Mucosa of descending colon (tissue), 3 donors: ENCODE measurements around the gene DLG1. TPM values are rescaled to one million over a fixed set of nuclear protein-coding genes. Genes with fewer than 3 reads are reported as not detected.

Experiments
- ATAC-seq: fragments of 200-7000 bp; cut with Tn5 transposase; one replicate; pipeline ENCODE4 v1.9.1; 2020; ENCODE audit warnings: mild to moderate bottlenecking, moderate library complexity
- DNase-seq, 3 donors: peaks; one replicate each; pipeline ENCODE4 v3.0.0-alpha.2; 2020
- H3K36me3 ChIP-seq: fragments of 200-600 bp; one replicate; pipeline ENCODE4 v1.8.0; 2021; ENCODE audit warnings: low read depth, mild to moderate bottlenecking
- H3K4me1 ChIP-seq: fragments of 200-600 bp; one replicate; pipeline ENCODE4 v1.8.0; 2021; ENCODE audit warnings: low read depth, mild to moderate bottlenecking
- H3K4me3 ChIP-seq: fragments of 200-600 bp; one replicate; pipeline ENCODE4 v1.8.0; 2021; ENCODE audit warnings: mild to moderate bottlenecking
- H3K9me3 ChIP-seq: fragments of 200-600 bp; one replicate; pipeline ENCODE4 v1.8.0; 2021; ENCODE audit warnings: mild to moderate bottlenecking
- intact Hi-C, 2 donors: fragments of 100-400 bp; cut with DNase I in 1 of 2; cut with micrococcal nuclease in 1 of 2; formaldehyde crosslinking; loops; one replicate each; pipeline versions ENCODE4 v1.11.0 to v1.11.1; 2022; cut with DNase I, micrococcal nuclease
- total RNA-seq, 3 donors: library from RNA; stranded (reverse); fragmentation: NEBNext Ultra II Directional in 2 of 3; extraction: Animal tissue kit (Norgen Biotek cat#: 25700) in 2 of 3; gene quantifications; one replicate each; pipeline versions ENCODE4 v1.2.1 to v1.2.4, GENCODE V29; 2021 to 2023
- TF ChIP-seq, protein P1 (sequence below): fragments of 200-600 bp; IDR thresholded peaks from one replicate; pipeline ENCODE4 v1.8.0; 2022; ENCODE audit warnings: antibody characterized with exemption, mild to moderate bottlenecking
- donor health status: DM: no; HTN: no; CAD: no; lungs with moderate emphysema.
- donor health status: DM: no; HTN: no; CAD: no.
- donor health status: DM: no; HTN: yes; CAD: no.

DLG1 gene
- total RNA-seq, 3 donors from 2014 or later: 107 to 163 (median 134) TPM

DNA sequence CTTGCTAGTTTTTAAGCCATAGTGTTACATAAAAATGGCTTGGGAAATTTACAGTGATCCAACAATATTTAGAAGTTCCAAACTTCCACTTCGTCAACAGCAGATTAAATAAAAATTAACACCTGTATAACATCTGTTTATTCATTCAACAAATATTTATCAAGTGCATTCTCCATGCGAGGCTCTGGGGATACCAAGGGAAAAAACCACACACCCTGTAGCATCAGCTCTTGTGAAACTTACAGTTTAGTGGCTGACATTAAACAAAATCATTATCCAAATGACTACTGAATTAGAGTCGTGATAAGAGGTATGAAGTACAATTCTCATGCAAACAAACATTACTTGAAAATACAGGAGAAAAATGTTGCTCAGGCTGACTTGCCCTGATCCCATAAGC, 122.9 kb downstream of the DLG1 start:
- Histone ChIP-seq H3K4me1 (no peaks in the 10 kb centered on the region), H3K4me3 (no peak overlapping the region), H3K36me3 (no peaks in the 10 kb centered on the region), H3K9me3 (no peaks in the 10 kb centered on the region)
- intact Hi-C loops: no loop called here
- DNase-seq (no peak), ATAC-seq (no peak)
- TF ChIP-seq, protein P1, sequence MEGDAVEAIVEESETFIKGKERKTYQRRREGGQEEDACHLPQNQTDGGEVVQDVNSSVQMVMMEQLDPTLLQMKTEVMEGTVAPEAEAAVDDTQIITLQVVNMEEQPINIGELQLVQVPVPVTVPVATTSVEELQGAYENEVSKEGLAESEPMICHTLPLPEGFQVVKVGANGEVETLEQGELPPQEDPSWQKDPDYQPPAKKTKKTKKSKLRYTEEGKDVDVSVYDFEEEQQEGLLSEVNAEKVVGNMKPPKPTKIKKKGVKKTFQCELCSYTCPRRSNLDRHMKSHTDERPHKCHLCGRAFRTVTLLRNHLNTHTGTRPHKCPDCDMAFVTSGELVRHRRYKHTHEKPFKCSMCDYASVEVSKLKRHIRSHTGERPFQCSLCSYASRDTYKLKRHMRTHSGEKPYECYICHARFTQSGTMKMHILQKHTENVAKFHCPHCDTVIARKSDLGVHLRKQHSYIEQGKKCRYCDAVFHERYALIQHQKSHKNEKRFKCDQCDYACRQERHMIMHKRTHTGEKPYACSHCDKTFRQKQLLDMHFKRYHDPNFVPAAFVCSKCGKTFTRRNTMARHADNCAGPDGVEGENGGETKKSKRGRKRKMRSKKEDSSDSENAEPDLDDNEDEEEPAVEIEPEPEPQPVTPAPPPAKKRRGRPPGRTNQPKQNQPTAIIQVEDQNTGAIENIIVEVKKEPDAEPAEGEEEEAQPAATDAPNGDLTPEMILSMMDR: no peak

GRCh38 chr3:197174927-197175326, 123.5 kb downstream of the DLG1 start:
- no peak overlapping the region for H3K4me3 ChIP-seq
- no peaks in the 10 kb centered on the region for H3K9me3 ChIP-seq
- no peaks in the 10 kb centered on the region for H3K4me1 ChIP-seq
- intact Hi-C loops: no loop called here
- ATAC-seq: no peak
- no peaks in the 10 kb centered on the region for H3K36me3 ChIP-seq
- DNase-seq: no peak
- TF ChIP-seq, protein P1: no peak

DNA sequence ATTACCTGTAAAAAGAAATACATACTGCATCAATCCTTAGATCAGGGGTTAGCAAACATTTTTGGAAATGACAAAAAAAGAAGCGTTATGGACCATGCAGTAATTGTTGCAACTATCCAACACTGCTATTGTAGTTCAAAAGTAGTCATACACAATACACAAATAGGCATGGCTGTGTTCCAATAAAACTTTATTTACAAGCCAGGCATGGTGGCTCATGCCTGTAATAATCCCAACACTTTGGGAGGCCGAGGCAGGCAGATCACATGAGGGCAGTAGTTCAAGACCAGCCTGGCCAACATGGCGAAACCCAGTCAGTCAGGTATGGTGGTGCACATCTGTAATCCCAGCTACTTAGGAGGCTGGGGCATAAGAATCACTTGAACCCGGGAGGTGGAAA, 124.8 kb downstream of the DLG1 start:
- no peaks in the 10 kb centered on the region for H3K9me3 ChIP-seq
- ATAC-seq (no peak), DNase-seq (no peak)
- no peak overlapping the region for H3K4me3 ChIP-seq
- no peaks in the 10 kb centered on the region for H3K36me3 ChIP-seq
- intact Hi-C loops: no loop called here
- TF ChIP-seq, protein P1: no peak
- H3K4me1 ChIP-seq: no peaks in the 10 kb centered on the region

DNA sequence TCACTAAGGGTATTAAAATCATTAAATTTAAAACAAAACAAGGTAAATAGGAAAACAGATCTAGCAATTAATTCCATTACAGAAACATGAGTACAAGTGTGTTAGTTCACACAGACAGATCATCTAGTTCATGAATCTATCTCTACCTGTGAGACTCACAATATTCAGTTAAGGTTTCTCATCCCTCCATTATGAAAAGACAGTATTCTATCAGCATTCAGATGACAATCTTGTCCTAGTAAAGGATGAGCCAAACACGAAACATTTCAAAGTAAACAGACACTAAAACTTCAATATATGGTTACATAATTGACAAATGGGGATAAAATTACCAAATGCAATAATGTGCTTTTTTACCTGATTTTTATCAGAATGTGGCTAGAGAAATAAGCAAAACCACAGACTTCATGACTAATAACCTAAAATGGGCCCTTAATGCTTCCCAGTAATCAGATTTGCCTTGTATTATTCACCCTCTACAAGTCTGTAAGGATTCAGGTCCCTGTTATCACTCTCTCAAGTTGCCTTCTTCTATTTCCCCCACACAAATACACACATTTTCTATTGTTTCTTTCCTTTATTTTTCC, 126.8 kb downstream of the DLG1 start:
- intact Hi-C loops: no loop called here
- Histone ChIP-seq H3K4me3 (no peak overlapping the region), H3K36me3 (no peaks in the 10 kb centered on the region), H3K4me1 (no peaks in the 10 kb centered on the region), H3K9me3 (no peaks in the 10 kb centered on the region)
- no peak for DNase-seq
- TF ChIP-seq, protein P1: no peak
- ATAC-seq: no peak

- DNase-seq (no peak), ATAC-seq (no peak)
- no peaks in the 10 kb centered on the region for H3K9me3 ChIP-seq
- TF ChIP-seq, protein P1: no peak
- H3K4me3 ChIP-seq: no peak overlapping the region
- no peaks in the 10 kb centered on the region for H3K36me3 ChIP-seq
- intact Hi-C loops: no loop called here
- H3K4me1 ChIP-seq: no peaks in the 10 kb centered on the region
Measured at GRCh38 chr3:197169028-197169427, 129.4 kb downstream of the DLG1 start.

- Histone ChIP-seq H3K36me3 (no peaks in the 10 kb centered on the region), H3K4me1 (no peaks in the 10 kb centered on the region), H3K4me3 (no peak overlapping the region), H3K9me3 (no peaks in the 10 kb centered on the region)
- ATAC-seq (no peak), DNase-seq (no peak)
- TF ChIP-seq, protein P1: no peak
- intact Hi-C loops: no loop called here
Measured at GRCh38 chr3:197168606-197169005, 129.8 kb downstream of the DLG1 start.
